NT2/D1 (cell line): ENCODE measurements around the gene RCAN1.

Source experiments
- SUZ12 ChIP-seq: IDR thresholded peaks from 2 replicates; pipeline ENCODE4 v1.6.1; 2011; ENCODE audit not compliant: insufficient read length, insufficient read depth; ENCODE audit errors: extremely low read depth
- ZNF274 ChIP-seq: IDR thresholded peaks from 2 replicates; pipeline ENCODE4 v1.6.1; 2011; ENCODE audit warnings: mild to moderate bottlenecking, low read depth, low read length

DNA sequence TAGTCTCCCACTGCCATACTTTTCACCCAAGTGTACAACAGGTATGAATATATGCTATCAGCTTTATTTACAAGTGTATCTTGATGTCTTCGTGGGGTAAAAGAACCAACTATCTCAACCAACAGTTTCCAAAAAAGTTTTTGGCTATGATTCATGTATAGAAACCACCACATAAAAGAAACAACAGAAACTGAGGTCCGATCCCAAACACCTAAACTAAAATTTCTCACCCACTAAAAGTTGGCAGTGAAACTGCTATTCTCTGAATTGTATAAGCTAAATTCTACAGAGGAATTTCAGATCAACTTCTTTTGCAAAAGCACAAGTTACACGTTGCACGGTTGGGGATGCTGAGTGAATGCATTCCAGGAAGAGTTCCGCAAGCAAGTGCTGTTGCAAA, 97.9 kb downstream of the RCAN1 start:
- no peak for TF ChIP-seq SUZ12
- TF ChIP-seq ZNF274, result no peak
